CD4-positive, alpha-beta T cell treated with Interleukin-12 subunit alpha and Interleukin-12 subunit beta, for 1 hour (primary cell): ENCODE results near the gene DDX20.
A peak's percentile ranks its signal among the peaks of the same experiment; 100 is the strongest.
"Not testable (repeated sequence)": the region's sequence is repeated elsewhere in the genome, so short reads cannot be mapped to it uniquely, and the experiment has no call there.

Experiments used
- DNase-seq: peaks from one replicate; pipeline ENCODE4 v3.0.0-alpha.2; 2020

Gene DDX20

DNA sequence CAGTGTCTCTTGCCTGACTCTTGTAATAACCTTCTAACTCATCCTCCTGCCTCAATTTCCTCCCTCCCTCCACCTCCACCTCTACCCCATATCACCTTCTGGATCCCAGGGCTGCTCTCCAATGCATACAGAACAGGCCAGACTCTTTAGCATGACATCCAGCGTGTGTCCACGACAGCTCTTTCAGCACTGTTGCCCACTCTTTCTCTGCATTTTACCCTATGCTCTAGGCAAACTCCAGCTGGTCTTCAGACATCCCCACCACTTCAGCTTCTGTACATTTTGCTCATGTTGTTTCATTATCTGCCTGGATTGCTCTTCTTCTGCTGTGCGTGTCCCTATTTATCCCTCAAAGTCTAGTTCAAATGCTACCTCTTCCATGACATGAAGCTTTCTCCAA is 21.3 kb upstream of the DDX20 start:
- no peak for DNase-seq

DNA sequence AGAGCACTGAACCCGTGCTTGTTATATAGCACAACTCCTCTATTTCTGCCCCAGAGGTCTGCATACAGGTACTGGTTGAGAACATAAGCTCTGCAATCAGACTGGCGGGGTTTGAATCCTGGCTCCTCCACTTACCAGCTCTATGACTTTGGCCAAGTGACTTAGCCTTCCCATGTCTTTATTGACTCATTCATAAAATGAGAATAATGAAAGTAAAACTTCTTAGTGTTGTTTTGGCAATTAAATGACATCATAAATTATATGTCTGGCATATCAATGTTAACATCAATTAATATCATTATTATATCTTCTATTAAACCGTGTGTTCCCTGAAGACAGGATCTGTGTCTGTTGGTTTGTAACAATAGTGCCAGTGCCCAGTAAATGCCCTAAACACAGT is 20.8 kb upstream of the DDX20 start:
- DNase-seq, result no peak

DNA sequence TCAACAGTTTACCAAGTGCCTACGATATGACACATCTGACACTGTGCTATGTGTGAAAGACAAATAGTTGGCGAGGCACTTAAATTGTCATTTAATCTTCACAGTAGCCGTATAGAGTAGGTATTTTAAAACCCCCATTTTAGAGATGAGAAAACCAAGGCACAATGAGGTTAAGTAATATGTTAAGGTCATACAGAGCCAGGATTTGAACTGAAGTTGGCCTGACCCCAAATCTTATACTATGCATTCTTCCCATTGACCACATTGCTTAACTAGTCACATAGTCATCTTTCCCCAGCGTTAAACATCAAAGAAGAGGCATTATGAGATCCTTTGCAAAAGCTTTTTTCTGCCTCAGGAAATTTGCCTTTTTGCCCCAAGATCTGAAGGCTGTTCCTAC is 20.4 kb upstream of the DDX20 start:
- DNase-seq, result no peak

DNA sequence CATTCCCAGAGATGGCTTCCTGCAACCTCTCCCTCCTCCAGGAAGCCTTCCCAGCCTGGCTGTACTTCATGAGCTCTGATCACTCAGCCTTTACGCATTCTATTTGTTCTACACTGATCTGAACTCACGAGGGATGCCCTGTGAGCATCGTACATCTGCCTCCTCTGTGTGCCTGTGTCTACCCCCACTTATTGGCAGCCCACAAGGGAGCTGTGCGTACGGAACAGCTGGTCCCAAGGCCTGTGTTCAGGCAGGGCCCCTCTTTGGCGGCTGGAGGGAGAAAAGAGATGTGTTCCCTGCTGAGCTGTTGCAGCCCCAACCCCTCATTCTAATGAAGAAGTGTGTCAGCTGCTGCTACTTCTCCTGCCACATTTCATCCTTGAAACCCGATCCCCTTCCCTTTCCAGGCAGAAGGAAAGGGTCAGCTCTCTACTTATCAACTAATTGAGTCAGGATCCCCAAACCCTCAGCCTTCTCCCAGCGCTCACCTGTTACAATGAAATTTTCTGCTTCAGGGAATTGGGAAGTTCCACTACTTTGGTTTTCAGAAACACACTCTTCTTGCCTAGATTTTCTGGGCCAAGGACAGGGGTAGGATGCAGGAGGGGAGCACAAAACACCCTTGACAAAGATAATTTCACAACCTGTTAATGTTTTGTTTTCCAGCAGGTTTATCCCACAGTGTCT is 19.7 kb upstream of the DDX20 start:
- no peak for DNase-seq

DNA sequence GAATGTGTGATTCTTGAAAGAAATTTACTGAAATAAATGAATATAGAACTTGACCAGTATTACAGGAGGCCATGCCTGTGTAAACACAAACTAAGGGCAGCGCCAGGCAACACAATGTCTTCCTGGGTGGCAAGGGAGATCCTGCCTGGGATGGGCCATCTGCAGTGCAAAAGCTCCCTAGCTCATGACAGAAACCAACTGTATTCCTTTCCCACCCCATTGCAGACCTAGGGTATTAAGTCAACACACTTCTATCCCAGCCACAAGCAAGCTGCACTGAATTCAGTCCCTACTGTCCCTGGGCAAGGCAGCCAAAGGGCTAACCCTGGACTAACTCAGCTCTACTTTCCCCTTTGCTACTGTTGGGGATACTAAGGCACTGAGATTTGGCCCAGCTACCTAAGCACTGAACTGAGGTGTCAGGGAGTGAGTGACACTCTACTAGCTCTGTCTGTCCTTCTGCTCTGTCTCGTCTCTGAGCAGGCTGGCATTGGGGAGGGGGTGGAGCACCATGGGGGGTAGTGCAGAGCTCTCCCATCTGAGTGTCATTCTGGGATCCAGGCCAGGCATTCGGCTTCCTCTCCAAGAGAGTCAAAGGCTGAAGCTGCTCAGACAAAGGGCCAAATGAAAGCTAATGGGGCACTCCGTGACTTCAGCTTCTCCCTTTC is 19.0 kb upstream of the DDX20 start:
- no peak for DNase-seq

DNA sequence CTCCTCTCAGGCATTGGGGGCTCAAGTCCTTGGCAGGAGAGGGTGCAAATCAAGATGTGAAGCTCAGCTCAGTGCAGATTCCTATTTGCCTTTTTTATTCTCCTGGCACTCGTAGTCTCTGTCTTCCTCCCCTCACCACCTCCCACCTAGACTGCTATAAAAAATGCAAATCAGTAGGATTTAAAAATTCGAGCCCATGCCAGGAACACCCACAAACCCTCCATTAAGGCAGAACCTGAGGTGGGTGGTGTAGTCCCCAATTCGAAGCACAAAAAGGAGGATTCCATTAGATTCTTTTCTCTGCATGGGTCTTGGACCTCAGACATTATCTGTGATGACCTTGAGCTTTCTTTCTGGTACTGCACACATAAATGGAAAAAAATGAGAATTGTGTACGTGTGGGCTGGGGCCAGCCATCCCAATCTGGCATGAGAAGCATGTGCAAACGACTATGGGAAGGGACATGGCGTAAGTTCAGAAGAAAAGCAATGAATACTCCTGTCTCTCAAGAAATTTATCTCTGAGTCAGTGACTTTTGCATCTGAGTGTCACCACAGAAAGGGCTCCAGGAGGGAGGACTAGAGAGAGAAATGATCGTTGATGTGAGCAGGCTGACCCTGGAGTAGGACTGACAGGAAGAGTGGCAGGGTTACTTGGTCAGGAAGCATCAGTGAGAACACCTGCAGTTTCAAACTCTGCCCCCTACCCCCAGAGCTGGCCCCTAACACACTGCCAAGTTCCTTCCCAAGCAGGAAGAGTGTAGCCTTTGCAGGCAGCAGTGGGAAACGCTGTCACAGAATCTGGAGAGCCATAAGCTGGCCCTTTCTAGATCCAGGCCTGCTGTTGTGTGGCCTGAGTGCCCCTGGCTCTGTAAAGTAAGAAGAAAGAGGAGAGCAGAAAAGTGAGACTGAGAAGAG is 18.2 kb upstream of the DDX20 start:
- DNase-seq, result no peak

DNA sequence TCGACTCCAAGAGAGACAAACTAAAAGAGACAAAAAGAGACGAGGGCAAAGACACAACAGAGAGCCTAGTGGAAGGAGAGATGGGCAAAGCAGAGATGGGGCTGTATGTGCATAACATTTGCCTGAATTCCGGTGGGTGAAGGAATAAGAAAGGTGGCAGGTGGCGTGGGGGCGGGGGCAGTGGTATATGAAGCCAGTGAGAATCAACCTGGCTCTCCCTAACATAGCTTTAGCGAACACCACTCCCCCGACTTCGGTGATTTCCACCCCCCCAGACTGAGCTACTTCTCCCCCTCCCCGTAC is 17.6 kb upstream of the DDX20 start:
- DNase-seq, result no peak

DNA sequence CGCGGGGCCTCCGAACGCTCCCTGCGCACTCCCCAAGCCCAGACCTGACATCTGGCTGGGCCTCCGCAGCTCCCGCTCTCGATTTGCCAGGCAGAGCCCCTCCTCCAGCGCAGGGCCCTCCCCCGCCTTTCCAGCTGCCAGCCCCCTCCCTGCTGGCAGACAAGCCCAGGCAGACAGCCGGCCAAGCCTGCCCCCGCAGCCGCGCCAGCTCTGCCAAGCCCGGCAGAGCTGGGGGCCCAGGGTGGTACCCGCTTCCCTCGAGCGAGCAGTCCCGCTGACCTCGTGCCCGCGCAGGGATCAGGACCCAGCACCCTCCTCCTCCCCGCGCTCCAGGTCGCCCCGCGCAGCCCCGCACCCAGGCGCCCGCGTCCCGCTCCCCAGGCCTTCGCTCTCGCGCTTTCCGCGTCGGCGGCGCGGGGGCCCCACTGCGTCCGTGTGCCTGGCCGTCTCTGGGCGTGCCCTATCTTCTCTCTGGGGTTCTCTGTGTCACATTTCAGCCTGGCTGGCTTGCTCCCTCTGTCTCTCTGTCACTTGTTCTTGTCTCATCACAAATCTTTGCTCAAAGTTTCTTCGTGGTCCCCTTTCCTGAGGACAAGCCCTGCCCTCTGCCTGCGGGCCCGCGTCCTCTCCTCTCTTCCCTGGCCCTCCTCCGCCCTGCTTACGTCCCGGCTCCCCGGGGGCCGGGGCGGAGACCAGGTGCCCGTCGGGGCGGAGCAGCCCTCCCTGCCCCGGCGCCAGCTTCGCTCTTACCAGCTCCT is 17.1 kb upstream of the DDX20 start:
- peak; percentile 52 for DNase-seq

DNA sequence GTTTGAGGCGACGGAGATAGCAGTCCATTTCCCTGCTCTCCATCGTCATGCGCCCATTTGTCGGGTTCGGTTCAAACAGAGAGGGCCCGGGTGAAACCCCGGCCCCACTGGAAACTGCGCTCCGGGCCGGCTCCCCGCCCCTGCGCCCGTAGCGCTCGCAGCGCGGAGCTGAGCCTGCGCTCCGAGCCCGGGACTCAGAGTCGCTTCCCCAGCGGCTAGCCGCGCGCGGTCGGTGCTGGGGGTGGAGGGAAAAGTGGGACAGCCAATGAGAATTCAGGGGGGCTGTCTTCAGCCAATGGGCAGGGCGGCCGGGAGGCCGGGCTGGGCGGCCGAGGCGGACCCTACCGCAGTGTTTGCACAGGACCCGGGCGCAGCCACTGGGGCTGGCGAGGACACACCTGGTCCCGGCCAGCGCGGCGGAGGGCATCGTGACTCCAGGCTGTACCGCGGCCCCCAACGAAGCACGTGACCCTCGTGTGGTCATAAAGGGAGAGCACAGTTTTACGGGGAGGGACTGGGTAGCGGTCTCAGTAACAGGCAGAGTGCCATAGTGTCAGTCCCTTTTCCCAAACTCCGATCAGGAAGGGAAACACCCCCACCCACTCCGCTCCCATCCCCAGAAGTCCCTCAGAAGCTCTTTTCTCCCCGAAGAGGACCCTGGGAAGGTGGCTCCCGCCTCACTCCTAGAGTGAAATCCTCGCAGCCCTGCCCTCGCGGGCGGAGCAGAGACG is 16.3 kb upstream of the DDX20 start, which contains the start of gene INKA2:
TSS of gene INKA2 (minus strand) at position 202 of the 731 bp plus-strand sequence. CDS start at position 49, 153 bp downstream.
- peak; percentile 78 for DNase-seq

DNA sequence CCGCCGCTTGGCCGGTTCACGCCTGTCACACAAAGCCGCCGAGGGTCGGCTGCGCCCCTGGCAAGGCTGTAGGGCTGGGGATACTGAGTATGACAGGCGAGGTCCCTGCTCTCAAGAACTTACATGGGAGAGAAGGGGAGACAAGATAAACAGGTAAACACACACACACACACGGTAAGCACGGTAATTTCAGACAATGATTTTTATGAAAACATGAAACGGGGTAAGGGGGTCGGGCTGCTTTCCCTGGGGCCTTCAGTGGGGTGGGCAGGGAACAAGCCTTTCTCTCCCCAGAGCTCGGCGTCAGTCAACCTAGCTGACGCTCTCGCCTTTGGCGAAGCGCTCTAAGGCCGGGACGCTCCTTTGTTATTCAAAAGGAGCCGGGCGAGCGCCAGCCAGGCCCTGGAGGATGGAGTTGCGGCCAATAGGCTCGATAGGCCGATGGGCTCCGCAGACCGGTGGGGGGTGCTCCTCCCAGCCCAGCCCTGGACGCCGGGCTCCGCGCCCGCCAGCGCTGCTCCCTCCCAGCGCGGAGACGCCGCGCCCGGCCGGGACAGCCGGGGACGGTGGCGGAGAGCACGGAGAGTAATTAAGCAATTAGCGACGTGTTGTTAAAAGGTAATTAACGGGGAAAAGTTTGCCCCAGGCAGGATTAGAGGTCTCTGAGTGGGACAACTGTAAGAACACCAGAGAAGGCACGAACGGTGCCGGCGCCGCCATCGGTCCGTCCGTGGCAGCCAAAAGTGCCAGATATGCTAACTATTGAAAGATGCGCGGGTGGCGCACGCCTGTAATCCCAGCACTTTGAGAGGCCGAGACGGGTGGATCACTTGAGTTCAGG is 15.6 kb upstream of the DDX20 start:
- DNase-seq, result no peak

DNA sequence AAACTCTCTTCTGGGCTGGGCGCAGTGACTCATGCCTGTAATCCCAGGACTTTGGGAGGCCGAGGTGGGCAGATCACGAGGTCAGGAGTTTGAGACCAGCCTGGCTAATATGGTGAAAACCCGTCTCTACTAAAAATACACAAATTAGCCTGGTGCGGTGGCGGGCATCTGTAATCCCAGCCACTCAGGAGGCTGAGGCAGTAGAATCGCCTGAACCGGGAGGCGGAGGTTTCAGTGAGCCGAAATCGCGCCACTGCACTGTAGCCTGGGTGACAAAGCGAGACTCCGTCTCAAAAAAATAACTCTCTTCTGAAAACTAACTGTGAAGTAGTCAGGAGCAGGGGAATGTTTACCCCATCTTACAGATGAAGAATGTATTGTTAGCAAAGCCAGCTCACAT is 13.4 kb upstream of the DDX20 start:
- not testable (repeated sequence) for DNase-seq

DNA sequence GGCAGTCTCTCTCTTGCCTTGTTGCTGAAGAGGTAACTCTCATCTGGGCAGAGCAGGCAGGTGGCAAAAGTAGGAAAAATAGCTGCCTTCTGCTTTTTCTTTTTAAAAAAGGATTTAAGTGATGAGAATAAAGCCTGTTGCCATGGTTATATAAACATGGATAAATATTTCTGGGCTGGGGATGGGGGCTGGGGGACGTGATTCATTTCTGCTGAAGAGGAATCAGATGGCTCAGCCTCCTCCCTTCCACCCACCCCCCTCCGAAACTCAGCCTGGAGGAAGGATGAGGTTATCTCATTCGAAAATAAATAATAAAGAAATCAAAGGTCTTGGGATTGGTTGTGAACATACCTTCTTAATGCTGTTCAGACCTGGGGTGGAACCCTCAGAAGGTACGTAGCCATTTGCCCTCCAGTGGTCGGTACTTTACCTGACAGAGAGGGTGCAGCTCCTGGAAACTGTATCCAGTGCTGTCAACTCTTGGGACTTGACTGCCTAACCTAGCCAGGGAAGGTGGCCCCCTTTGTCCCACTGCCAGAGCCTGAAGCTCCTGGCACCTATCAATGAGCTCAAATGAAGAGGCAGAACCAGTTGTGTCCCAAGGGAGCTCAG is 12.7 kb upstream of the DDX20 start:
- DNase-seq, result no peak

DNA sequence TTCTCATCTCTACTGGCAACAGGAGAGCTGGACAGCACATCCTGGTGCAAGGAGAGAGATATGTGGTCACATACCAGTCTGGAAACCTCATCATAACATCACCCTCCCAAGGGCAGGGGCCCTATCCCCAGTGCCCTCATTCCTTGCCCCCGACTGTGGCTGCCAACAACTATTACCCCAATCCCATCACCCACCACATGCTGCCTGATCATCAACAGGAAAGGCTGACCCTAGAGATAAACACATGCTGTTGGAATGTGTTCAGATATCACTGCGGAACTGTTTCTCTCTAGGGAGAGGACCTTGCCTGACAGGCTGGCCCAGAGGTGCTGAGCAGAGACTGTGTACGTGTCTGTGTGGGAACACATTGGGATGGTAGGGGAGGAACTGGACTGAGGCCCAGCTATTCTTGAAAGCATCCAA is 12.0 kb upstream of the DDX20 start:
- DNase-seq, result no peak

DNA sequence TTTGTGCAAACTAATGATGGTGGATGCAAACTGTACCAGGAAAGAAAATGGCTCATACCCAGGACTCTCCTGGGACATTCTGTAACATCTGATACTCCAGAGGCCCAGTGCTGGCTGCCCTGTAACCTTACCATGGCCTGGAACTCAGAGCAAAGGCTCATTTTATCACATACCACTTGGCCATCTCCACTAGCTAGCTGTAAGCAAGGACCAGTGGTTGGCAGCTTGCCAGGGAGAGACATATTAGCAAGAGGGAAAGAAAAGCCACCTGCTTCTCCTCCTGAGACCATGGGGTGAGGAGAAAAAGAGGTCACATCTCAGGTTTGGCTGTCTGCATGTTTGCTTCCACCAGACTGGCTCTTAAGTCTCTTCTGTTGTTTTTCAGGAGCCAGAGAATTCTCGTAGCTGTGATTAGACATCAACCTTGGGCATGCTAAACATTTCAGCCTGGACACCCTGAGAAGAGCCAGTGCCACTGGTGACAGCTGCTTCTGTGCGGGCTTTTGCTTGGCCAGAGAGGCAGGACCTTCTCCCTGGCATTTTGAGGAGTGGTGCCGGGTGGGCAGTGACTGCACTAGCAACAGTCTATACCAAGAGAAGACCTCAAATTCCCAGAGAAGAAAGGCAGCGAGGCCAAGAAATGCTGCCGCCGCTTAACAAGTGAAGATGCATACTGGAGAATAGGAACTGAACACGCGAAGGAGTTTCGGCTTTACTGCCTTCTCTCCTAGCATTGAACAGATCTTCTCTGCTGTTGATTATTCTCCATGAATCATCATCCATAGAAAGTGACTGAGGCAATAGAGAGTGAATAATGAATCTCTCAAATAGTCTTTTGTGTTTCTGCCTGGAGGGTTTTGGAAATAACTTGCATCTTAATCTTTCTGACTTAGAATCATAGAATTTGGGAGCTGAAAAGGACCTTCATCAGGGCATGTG is 9.8 kb upstream of the DDX20 start:
- no peak for DNase-seq

DNA sequence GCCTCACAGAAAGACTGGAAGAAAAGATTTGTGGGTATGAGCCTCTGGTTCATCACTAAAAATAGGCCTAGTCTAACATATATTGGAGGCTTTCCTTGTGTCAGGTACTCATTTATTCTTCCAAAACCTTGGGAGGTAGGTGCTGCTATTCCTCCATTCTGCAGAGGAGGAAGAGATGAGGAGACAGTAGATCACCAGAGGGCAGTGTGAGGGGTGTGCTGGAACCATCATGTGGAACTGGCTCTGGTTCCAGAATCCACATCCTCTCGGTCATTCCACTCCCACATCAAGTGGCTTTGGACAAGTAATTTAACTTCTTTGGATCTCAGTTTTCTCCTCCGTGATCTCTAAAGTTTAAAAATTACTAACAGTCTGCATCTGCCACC is 9.1 kb upstream of the DDX20 start:
- no peak for DNase-seq

DNA sequence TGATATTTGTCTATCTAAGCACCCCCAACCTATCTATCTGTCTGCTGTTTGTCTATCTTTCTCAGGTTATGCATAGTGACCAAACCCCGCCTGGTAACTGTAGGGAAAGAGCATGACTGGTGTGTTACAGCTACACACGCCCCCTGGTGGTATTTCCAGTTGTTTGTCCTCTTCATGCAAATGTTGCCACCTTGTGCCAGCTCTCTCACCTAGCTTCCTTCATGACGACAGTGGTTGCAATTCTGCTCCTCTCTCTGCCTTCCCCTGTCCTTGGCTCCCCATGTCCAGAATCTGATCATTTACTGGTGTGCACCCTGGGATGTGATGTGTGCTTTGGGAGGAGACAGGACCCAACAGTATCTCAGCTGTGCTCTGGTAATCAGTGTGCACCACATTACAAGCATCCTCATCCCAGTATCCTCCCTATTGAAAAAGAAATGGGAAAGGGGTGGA is 8.4 kb upstream of the DDX20 start:
- peak; percentile 78 for DNase-seq

DNA sequence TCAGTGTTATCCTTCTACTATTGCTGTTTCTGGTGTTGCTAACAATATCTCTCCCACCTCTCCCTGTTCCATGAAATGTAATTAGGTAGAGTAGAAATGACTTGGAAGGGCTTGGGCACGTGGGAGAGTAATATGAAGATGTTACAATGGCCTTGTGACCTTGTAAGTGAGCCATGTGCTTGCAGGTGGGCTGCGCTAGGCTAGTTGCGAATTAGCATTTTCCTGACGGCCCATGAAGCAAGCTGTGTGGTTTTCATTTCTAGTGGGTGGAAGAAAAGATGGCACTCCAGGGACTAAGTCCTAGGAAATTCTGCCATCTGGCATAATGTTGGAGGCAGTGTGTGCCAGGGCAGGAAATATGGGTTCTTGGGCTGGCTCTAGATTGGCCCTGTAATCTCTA is 7.8 kb upstream of the DDX20 start:
- DNase-seq, result no peak

DNA sequence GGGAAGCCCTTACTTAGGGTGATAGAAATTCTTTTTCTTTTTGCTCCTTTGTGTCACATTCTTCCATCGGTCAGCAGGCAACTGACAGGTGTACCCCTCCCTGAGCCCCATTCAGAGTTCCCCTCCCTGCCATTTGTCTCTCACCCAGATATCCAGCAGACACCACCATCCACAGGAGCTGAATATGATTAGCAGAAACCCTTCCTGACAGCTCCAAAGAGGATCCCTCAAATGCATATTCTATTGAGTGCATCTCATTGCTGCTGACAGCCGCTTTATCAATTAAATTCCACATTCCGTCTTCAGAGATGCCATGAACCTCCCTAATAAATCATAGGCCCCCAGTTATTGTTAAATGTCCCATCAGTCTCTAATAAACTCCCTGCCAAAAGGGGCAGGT is 6.1 kb upstream of the DDX20 start:
- no peak for DNase-seq

DNA sequence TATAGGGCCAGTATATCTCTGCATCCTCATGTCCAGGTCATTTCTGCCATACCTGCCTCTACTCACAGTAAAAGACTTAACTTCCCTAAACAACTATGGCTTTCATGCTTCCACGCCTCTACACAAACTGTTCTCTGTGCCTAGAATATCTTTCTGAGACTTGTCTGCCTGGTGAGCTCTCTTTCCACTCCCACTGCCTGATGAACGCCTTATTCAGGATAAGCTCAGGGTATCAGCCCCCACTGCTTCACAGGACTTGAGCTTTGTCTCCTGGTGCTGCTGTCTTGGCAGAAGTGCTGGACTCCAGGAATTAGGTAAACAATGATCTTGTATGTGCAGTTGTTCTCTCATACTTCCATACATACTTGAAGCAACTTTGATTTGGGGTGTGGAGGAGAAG is 4.8 kb upstream of the DDX20 start:
- no peak for DNase-seq
